Measurements from ENCODE around the gene KCNK5.

Gene KCNK5

DNA sequence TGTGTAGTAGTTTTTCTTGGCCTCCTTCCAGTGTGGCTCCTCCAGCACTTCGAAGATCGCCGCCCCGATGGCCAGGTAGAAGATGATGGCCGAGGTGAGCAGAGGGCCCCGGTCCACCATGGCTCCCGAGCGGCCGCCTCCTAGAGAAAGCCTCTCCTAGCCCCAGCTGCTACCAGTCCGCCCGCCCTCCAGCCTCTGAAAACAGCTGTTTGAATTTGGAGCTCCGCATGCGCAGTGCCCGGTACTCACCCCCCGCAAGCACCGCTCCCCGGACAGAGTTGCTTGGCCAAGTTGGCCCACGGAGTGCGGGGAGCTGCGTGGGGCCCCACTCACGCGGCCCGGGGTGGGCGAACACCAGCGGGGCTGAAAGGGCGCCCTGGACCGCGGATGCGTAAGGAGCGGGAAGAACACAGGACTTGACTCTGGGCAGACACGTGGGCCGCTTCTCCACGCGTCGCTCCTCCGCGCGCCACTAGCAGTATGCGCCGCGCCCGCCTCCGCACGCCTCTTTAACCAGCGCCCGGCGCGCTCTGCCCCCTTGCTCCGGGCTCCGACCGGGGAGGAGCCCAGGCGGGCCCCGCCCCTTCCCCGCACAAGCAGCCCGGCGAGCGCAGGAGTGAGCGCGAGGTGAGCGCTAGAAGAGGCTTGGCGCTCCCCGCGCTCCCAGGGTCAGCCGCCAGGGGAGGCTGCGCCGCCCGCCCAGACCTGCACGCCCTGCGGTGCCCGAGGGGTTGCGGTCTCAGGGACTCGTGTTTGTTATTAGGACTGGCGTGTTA, at the start of gene KCNK5 (continued):
- no peak; the same call in 1 of the 2 replicates for TF ChIP-seq MZF1 (tag by site-specific recombination; IDR thresholded peaks at IDR 0.05; ENCODE audit: borderline replicate concordance)
- TF ChIP-seq SCRT1 (tag by site-specific recombination; IDR thresholded peaks at IDR 0.05; ENCODE audit: borderline replicate concordance), result no peak
- peak; percentile 99 for TF ChIP-seq ZBTB8A (tag by site-specific recombination; IDR thresholded peaks at IDR 0.05)
- 0 out of 2 replicates have a peak, but pooled peaks have one; percentile 44 for TF ChIP-seq ZNF561 (tag by site-specific recombination; IDR thresholded peaks at IDR 0.05; ENCODE audit: borderline replicate concordance)
- TF ChIP-seq ZNF521 (tag by site-specific recombination; IDR thresholded peaks at IDR 0.05), result no peak
- TF ChIP-seq ZNF248 (tag by site-specific recombination; IDR thresholded peaks at IDR 0.05), result no peak
- TF ChIP-seq REST (tag by site-specific recombination; IDR thresholded peaks at IDR 0.05), result peak; percentile 41; the same call in 1 of the 2 replicates
- peak; percentile 85 for TF ChIP-seq ZXDB (tag by site-specific recombination; IDR thresholded peaks at IDR 0.05)
- no peak for TF ChIP-seq ZNF423 (tag by site-specific recombination; IDR thresholded peaks at IDR 0.05)
- TF ChIP-seq ZNF830 (tag by site-specific recombination; IDR thresholded peaks at IDR 0.05; ENCODE audit: low read depth), result no peak
- TF ChIP-seq SALL2 (tag by site-specific recombination; IDR thresholded peaks at IDR 0.05; ENCODE audit: borderline replicate concordance), result no peak
- TF ChIP-seq KLF9 (tag by site-specific recombination; IDR thresholded peaks at IDR 0.05; ENCODE audit: low read depth), result peak; percentile 81
- TF ChIP-seq ZNF302 (tag by site-specific recombination; IDR thresholded peaks at IDR 0.05; ENCODE audit: low read depth), result no peak
- TF ChIP-seq, protein P1, sequence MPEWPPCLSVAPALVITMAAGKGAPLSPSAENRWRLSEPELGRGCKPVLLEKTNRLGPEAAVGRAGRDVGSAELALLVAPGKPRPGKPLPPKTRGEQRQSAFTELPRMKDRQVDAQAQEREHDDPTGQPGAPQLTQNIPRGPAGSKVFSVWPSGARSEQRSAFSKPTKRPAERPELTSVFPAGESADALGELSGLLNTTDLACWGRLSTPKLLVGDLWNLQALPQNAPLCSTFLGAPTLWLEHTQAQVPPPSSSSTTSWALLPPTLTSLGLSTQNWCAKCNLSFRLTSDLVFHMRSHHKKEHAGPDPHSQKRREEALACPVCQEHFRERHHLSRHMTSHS (tag by site-specific recombination; IDR thresholded peaks at IDR 0.05), result no peak
- peak; percentile 59; the same call in 1 of the 2 replicates for TF ChIP-seq ZNF449 (tag by site-specific recombination; IDR thresholded peaks at IDR 0.05)
- TF ChIP-seq ZNF792 (tag by site-specific recombination; IDR thresholded peaks at IDR 0.05), result no peak
- peak; percentile 87; the same call in 1 of the 2 replicates for TF ChIP-seq ZNF610 (tag by site-specific recombination; IDR thresholded peaks at IDR 0.05; ENCODE audit: borderline replicate concordance)
- TF ChIP-seq WT1 (tag by site-specific recombination; IDR thresholded peaks at IDR 0.05), result peak; percentile 55; the same call in 1 of the 2 replicates
- no peak for TF ChIP-seq ZNF473 (tag by site-specific recombination; IDR thresholded peaks at IDR 0.05)
- no peak for TF ChIP-seq IKZF3 (tag by site-specific recombination; IDR thresholded peaks at IDR 0.05)
- TF ChIP-seq CTCF (tag by site-specific recombination; IDR thresholded peaks at IDR 0.05), result peak; percentile 88
- TF ChIP-seq, protein P2, sequence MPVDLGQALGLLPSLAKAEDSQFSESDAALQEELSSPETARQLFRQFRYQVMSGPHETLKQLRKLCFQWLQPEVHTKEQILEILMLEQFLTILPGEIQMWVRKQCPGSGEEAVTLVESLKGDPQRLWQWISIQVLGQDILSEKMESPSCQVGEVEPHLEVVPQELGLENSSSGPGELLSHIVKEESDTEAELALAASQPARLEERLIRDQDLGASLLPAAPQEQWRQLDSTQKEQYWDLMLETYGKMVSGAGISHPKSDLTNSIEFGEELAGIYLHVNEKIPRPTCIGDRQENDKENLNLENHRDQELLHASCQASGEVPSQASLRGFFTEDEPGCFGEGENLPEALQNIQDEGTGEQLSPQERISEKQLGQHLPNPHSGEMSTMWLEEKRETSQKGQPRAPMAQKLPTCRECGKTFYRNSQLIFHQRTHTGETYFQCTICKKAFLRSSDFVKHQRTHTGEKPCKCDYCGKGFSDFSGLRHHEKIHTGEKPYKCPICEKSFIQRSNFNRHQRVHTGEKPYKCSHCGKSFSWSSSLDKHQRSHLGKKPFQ (tag by site-specific recombination; IDR thresholded peaks at IDR 0.05), result no peak
- no peak for TF ChIP-seq ZNF791 (tag by site-specific recombination; IDR thresholded peaks at IDR 0.05)
- no peak for TF ChIP-seq ZNF174 (tag by site-specific recombination; IDR thresholded peaks at IDR 0.05)
- TF ChIP-seq, protein P3, sequence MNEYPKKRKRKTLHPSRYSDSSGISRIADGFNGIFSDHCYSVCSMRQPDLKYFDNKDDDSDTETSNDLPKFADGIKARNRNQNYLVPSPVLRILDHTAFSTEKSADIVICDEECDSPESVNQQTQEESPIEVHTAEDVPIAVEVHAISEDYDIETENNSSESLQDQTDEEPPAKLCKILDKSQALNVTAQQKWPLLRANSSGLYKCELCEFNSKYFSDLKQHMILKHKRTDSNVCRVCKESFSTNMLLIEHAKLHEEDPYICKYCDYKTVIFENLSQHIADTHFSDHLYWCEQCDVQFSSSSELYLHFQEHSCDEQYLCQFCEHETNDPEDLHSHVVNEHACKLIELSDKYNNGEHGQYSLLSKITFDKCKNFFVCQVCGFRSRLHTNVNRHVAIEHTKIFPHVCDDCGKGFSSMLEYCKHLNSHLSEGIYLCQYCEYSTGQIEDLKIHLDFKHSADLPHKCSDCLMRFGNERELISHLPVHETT (tag by site-specific recombination; IDR thresholded peaks at IDR 0.05), result peak; percentile 50; the same call in 1 of the 2 replicates

Measured in HEK293 (cell line).